GM08714 (cell line): ENCODE measurements around the gene ACSF3.

Source experiments
- H3K4me3 ChIP-seq: fragments of 200-500 bp; sonication (Bioruptor generic); 2 replicates; pipeline ENCODE4 v1.5.1; 2014; ENCODE audit warnings: mild to moderate bottlenecking, low read length, inconsistent platforms
- ZNF274 ChIP-seq: IDR thresholded peaks from 2 replicates; pipeline ENCODE4 v1.6.1; 2012; ENCODE audit warnings: mild to moderate bottlenecking, low read depth, low read length

The ACSF3 gene

GRCh38 chr16:89136931-89137330 is 43.3 kb downstream of the ACSF3 start:
- no peak for TF ChIP-seq ZNF274
- no peak overlapping the region for H3K4me3 ChIP-seq

DNA sequence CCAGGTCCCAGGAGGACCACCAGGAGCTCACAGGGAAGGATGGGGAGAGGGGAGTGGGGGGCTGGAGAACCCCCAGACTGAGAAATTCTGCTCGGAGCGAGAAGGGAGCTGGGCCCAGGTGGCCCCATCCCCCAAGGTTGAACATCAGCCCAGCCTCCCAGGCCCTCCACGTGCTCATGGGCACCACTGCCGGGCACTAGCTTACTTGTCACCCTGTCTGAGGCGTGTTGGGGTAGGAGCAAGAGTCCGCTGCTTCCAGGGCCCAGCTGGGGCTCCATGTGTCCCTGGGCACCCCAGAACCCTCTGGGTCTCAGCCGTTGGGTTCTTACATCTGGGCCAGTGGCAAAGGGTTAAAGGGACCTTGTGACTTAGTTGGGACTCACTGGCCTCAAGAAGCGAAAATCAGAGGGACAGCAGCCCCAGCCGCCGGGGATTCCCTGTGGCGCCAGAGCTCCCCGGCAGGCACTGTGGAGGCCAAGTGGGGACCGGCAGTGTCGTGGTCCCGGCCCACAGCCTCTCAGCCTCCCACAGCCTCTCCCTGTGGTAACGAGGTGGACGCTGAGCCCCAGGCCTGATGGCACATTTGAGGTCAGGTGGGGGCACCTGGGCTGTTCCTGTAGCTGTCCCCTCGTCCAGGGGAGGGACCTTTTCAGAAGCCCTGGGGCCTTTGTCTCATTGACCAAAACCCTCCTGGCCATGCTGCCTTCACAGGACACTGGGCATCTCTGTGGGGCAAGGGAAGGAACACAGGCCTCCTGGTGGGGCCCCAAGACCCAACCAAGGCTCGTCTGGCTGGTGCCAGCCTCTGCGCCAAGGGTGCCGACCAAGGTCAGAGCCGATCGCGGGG is 44.2 kb downstream of the ACSF3 start:
- no peak for TF ChIP-seq ZNF274

DNA sequence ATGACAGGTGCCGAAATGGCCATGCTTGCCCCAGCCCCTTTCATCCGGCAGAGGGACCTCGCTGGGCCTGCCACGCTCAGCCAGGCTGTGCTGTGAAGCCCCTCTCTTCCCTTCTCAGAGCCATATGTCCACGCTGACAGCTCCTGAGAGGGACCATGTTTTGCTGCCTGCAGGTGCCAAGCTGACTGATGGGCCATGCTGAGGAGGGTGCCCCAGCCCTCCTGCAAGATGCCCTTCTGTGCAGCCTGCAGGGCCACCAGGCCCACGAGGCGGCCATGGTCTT is 44.8 kb downstream of the ACSF3 start:
- TF ChIP-seq ZNF274, result no peak
- H3K4me3 ChIP-seq, result no peak overlapping the region

More for the DNA sequence above, 44.2 kb downstream of the ACSF3 start:
- H3K4me3 ChIP-seq, result no peak overlapping the region

GRCh38 chr16:89138843-89139520 is 45.3 kb downstream of the ACSF3 start:
- H3K4me3 ChIP-seq, result no peak overlapping the region
- no peak for TF ChIP-seq ZNF274

DNA sequence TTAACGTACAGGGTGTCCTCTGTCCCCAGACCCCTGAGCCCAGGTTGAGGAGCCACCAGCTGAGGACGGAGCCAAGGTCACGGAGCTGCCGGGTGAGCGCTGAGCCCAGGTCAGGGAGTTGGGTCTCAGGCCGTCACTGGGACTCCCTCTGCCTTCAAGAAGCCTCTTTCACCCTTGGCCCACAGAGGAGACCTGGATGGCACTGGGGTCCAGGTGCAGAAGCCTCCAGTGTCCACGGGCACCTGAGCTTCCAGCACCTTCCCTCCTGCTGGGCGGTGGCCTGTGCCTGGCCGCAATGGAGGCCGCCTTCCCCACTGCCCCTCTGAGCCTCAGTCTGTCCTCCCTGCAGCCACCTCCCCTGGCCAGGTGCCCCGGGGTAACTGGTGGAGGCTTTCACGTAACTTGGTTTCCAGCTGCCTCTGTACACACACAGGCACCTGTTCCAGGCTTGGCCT is 46.3 kb downstream of the ACSF3 start:
- H3K4me3 ChIP-seq, result no peak overlapping the region
- TF ChIP-seq ZNF274, result no peak

GRCh38 chr16:89140401-89140800 is 46.7 kb downstream of the ACSF3 start:
- TF ChIP-seq ZNF274, result no peak
- no peak overlapping the region for H3K4me3 ChIP-seq

GRCh38 chr16:89140981-89141883 is 47.6 kb downstream of the ACSF3 start:
- no peak for TF ChIP-seq ZNF274
- no peak overlapping the region for H3K4me3 ChIP-seq

DNA sequence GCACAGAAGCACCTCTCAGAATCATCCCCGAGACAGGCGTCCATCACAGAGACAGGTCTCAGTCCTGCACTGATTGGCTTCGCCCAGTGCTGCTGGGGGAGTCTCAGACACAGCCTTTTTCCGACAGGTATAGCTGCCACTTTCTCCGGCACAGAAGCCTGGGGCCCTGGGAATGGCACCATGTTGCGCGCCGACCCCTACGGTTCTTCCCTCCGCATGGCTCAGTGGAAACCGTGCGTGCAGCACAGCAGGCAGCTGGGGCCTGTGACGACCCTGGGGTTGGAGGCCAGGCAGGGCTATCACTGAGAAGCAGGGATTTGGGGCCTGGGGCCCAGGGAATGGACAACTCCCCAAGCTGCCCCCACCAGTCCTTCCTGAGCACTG is 48.2 kb downstream of the ACSF3 start:
- TF ChIP-seq ZNF274, result no peak
- no peak overlapping the region for H3K4me3 ChIP-seq

DNA sequence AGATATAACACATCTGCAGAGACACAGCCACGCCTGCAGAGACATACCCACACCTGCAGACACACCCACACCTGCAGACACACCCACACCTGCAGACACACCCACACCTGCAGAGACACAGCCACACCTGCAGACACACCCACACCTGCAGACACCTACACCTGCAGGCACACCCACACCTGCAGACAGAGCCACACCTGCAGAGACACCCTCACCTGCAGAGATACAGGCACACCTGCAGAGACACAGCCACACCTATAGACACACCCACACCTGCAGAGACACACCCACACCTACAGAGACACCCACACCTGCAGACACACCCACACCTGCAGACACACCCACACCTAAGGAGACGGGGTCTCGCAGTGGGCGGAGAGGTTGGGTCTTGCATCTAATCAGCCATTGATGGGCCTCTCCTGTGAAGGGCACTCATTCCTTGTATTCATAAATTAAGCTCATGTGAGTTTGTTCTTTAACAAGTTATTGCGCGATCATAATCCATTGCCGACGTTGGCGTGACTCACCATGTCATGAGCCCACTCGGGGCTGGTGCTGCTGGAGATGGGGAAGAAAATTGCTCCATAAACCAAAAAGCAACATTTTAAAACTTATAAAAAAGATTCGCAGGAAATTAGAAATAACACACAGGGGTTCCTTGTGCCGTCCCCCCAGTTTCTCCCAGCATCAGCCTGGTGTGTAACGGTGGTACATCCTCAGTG is 49.0 kb downstream of the ACSF3 start:
- TF ChIP-seq ZNF274, result no peak
- H3K4me3 ChIP-seq, result no peak overlapping the region

DNA sequence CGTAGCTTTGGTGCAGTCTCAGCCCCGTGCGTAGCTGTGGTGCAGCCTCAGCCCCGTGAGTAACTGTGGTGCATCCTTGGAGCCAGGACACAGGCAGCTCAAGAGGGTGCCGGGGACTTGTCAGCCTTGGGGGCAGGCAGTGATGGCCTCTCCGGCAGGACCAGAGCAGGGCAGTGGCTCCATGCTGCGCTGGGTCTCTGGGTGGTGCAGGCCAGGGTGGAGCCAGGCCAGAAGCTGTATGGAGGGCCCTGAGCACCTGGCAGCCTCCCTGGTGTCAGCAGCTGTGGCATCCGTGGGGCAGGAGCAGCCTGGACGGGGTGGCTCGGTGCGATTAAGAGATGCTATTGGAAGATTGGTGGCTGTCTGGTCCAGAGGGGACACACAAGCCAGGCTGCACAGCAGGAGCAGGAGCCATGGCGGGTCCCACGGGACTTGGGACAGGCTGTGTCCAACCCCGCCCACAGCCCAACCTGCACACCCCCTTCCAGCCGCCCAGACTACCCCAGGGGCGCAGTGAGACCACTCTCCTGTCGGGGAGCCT is 49.6 kb downstream of the ACSF3 start:
- no peak overlapping the region for H3K4me3 ChIP-seq
- TF ChIP-seq ZNF274, result no peak

- TF ChIP-seq ZNF274, result no peak
- H3K4me3 ChIP-seq, result no peak overlapping the region
Measured at GRCh38 chr16:89143911-89144675, 50.4 kb downstream of the ACSF3 start.

- no peak overlapping the region for H3K4me3 ChIP-seq
Measured at GRCh38 chr16:89144681-89145080, 51.0 kb downstream of the ACSF3 start.

More at GRCh38 chr16:89144681-89145080, 51.0 kb downstream of the ACSF3 start:
- no peak for TF ChIP-seq ZNF274
